Right lobe of liver (tissue), 4 donors: ENCODE data around the gene CRACDL.

Source experiments
- CTCF ChIP-seq, 4 donors: fragments of 200-600 bp in 3 of 4; fragments of 450-650 bp in 1 of 4; IDR thresholded peaks; one replicate each; pipeline versions ENCODE4 v1.5.1 to v1.8.0; 2016 to 2022; ENCODE audit warnings: antibody characterized with exemption in 4 of 4, mild to moderate bottlenecking in 2 of 4
- POLR2A ChIP-seq: fragments of 450-650 bp; IDR thresholded peaks from one replicate; pipeline ENCODE4 v1.6.1; 2017; ENCODE audit warnings: antibody characterized with exemption, mild to moderate bottlenecking
- donor health status: DM: no; HTN: no; CAD: no.
- donor health status: DM: no; HTN: no; CAD: no.
- donor health status: DM: no; HTN: yes; CAD: no.

GRCh38 chr2:98763209-98763951 is 172.6 kb downstream of the CRACDL start:
- TF ChIP-seq CTCF (IDR thresholded peaks at IDR 0.05) (no peak), POLR2A (no peak)
